ENCODE data around the gene MANEA. TPM values are rescaled to one million over a fixed set of nuclear protein-coding genes. Genes with fewer than 3 reads are reported as not detected.
A peak's percentile ranks its signal among the peaks of the same experiment; 100 is the strongest.

Gene MANEA
- total and polyA plus RNA-seq, 2 of the 13 experiments (the other 11 are each of a cell fraction or from before 2014, with no cell fraction given): 10.0 to 10.9 TPM

- TF ChIP-seq ZNF687 (CRISPR knock-in tag; IDR thresholded peaks at IDR 0.05) (peak; percentile 99), MXD4 (CRISPR knock-in tag; IDR thresholded peaks at IDR 0.05) (0 out of 2 replicates have a peak, but pooled peaks have one; percentile 43), GLMP (CRISPR knock-in tag; IDR thresholded peaks at IDR 0.05; ENCODE audit: borderline replicate concordance) (no peak), SMARCE1 (IDR thresholded peaks at IDR 0.05; ENCODE audit: borderline replicate concordance) (no peak), ZBED4 (CRISPR knock-in tag; IDR thresholded peaks at IDR 0.05; ENCODE audit: borderline replicate concordance) (peak; percentile 29; the same call in 1 of the 2 replicates), NFIC (IDR thresholded peaks at IDR 0.05; ENCODE audit: low read length) (no peak), ZFP90 (CRISPR knock-in tag; IDR thresholded peaks at IDR 0.05; ENCODE audit: borderline replicate concordance) (peak; percentile 31; the same call in 1 of the 2 replicates), MEIS1 (CRISPR knock-in tag; IDR thresholded peaks at IDR 0.05; ENCODE audit: borderline replicate concordance) (no peak), ZNF569 (CRISPR knock-in tag; IDR thresholded peaks at IDR 0.05; ENCODE audit: borderline replicate concordance) (no peak)
Observed at GRCh38 chr6:95577304-95578105, at the start of gene MANEA (continued).

Data from HepG2 (cell line).